ENCODE measurements around the gene PLPPR5.

PLPPR5 gene

GRCh38 chr1:98949166-98949565 is 55.5 kb downstream of the PLPPR5 start:
- Histone ChIP-seq H3K9me3 (ENCODE audit: control insufficient read depth, insufficient read depth, low read depth, low read length) (no peaks in the 10 kb centered on the region), H3K4me3 (ENCODE audit: low read depth, low read length) (no peak overlapping the region), H3K27ac (ENCODE audit: extremely low read depth, low read depth, low read length) (no peak overlapping the region), H3K36me3 (ENCODE audit: control insufficient read depth in 2 of 2, insufficient read depth in 1 of 2, low read length in 2 of 2) (no peaks in the 10 kb centered on the region), H3K4me1 (ENCODE audit: control insufficient read depth, insufficient read depth, low read length) (no peaks in the 10 kb centered on the region)
- TF ChIP-seq SCRT2 (tag by site-specific recombination; IDR thresholded peaks at IDR 0.05) (no peak), KLF7 (tag by site-specific recombination; IDR thresholded peaks at IDR 0.05; ENCODE audit: borderline replicate concordance) (no peak), ZNF223 (tag by site-specific recombination; IDR thresholded peaks at IDR 0.05) (no peak), ZFP69B (tag by site-specific recombination; IDR thresholded peaks at IDR 0.05) (no peak), ZNF560 (tag by site-specific recombination; IDR thresholded peaks at IDR 0.05; ENCODE audit: borderline replicate concordance) (no peak), GLI2 (tag by site-specific recombination; IDR thresholded peaks at IDR 0.05; ENCODE audit: borderline replicate concordance, low read depth) (no peak)
- ChIA-PET POLR2A (no interaction called here), CTCF (no interaction called here)

GRCh38 chr1:98947071-98947470 is 57.6 kb downstream of the PLPPR5 start:
- ChIA-PET CTCF (no interaction called here), POLR2A (no interaction called here)
- no peaks in the 10 kb centered on the region for H3K4me1 ChIP-seq (ENCODE audit: control insufficient read depth, insufficient read depth, low read length)
- no peaks in the 10 kb centered on the region for H3K36me3 ChIP-seq (ENCODE audit: control insufficient read depth in 2 of 2, insufficient read depth in 1 of 2, low read length in 2 of 2)
- H3K9me3 ChIP-seq (ENCODE audit: control insufficient read depth, insufficient read depth, low read depth, low read length) = no peaks in the 10 kb centered on the region
- H3K27ac ChIP-seq (ENCODE audit: extremely low read depth, low read depth, low read length) = no peak overlapping the region
- no peak overlapping the region for H3K4me3 ChIP-seq (ENCODE audit: low read depth, low read length)
- TF ChIP-seq ZNF654 (tag by site-specific recombination; IDR thresholded peaks at IDR 0.05; ENCODE audit: low read depth) (no peak), ZNF426 (tag by site-specific recombination; IDR thresholded peaks at IDR 0.05) (no peak), ZBTB8A (tag by site-specific recombination; IDR thresholded peaks at IDR 0.05) (no peak), KLF7 (tag by site-specific recombination; IDR thresholded peaks at IDR 0.05; ENCODE audit: borderline replicate concordance) (no peak), ZNF580 (tag by site-specific recombination; IDR thresholded peaks at IDR 0.05) (no peak)

GRCh38 chr1:98940722-98941079 is 64.0 kb downstream of the PLPPR5 start:
- Histone ChIP-seq H3K4me1 (ENCODE audit: control insufficient read depth, insufficient read depth, low read length) (no peaks in the 10 kb centered on the region), H3K9me3 (ENCODE audit: control insufficient read depth, insufficient read depth, low read depth, low read length) (no peaks in the 10 kb centered on the region), H3K27ac (ENCODE audit: extremely low read depth, low read depth, low read length) (no peak overlapping the region), H3K4me3 (ENCODE audit: low read depth, low read length) (no peak overlapping the region), H3K36me3 (ENCODE audit: control insufficient read depth in 2 of 2, insufficient read depth in 1 of 2, low read length in 2 of 2) (no peaks in the 10 kb centered on the region)
- POLR2A ChIA-PET = no interaction called here
- no peak for TF ChIP-seq ZNF2 (tag by site-specific recombination; IDR thresholded peaks at IDR 0.05)
- TF ChIP-seq ZNF623 (tag by site-specific recombination; IDR thresholded peaks at IDR 0.05) = no peak
- TF ChIP-seq MYNN (tag by site-specific recombination; IDR thresholded peaks at IDR 0.05; ENCODE audit: borderline replicate concordance) = no peak
- TF ChIP-seq ZFP69B (tag by site-specific recombination; IDR thresholded peaks at IDR 0.05) = no peak
- TF ChIP-seq MZF1 (tag by site-specific recombination; IDR thresholded peaks at IDR 0.05; ENCODE audit: borderline replicate concordance) = no peak
- no peak for TF ChIP-seq KLF9 (tag by site-specific recombination; IDR thresholded peaks at IDR 0.05; ENCODE audit: low read depth)
- TF ChIP-seq ZNF155 (tag by site-specific recombination; IDR thresholded peaks at IDR 0.05) = no peak
- no peak for TF ChIP-seq ZNF549 (tag by site-specific recombination; IDR thresholded peaks at IDR 0.05)
- TF ChIP-seq ZNF214 (tag by site-specific recombination; IDR thresholded peaks at IDR 0.05; ENCODE audit: borderline replicate concordance) = no peak
- TF ChIP-seq GLI2 (tag by site-specific recombination; IDR thresholded peaks at IDR 0.05; ENCODE audit: borderline replicate concordance, low read depth) = no peak
- no peak for TF ChIP-seq SCRT1 (tag by site-specific recombination; IDR thresholded peaks at IDR 0.05; ENCODE audit: borderline replicate concordance)
- no peak for TF ChIP-seq ZNF785 (tag by site-specific recombination; IDR thresholded peaks at IDR 0.05)
- TF ChIP-seq ZNF19 (tag by site-specific recombination; IDR thresholded peaks at IDR 0.05; ENCODE audit: low read depth) = no peak
- no peak for TF ChIP-seq ZNF366 (tag by site-specific recombination; conservative IDR thresholded peaks at IDR 0.05)
- TF ChIP-seq, protein P1, sequence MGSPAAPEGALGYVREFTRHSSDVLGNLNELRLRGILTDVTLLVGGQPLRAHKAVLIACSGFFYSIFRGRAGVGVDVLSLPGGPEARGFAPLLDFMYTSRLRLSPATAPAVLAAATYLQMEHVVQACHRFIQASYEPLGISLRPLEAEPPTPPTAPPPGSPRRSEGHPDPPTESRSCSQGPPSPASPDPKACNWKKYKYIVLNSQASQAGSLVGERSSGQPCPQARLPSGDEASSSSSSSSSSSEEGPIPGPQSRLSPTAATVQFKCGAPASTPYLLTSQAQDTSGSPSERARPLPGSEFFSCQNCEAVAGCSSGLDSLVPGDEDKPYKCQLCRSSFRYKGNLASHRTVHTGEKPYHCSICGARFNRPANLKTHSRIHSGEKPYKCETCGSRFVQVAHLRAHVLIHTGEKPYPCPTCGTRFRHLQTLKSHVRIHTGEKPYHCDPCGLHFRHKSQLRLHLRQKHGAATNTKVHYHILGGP (tag by site-specific recombination; IDR thresholded peaks at IDR 0.05) = no peak
- no peak for TF ChIP-seq TCF7L2 (IDR thresholded peaks at IDR 0.05; ENCODE audit: borderline replicate concordance, low read depth, low read length)
- CTCF ChIA-PET = no interaction called here

Data from HEK293 (cell line).